ENCODE data around the gene RENBP. TPM values are rescaled to one million over a fixed set of nuclear protein-coding genes. Genes with fewer than 3 reads are reported as not detected.

RENBP gene
- total RNA-seq, 2 donors from 2014 or later: 12.0 to 17.5 TPM

- Mint-ChIP-seq H3K27ac (no peak overlapping the region), H3K36me3 (ENCODE audit: low read depth) (no peaks in the 10 kb centered on the region), H3K4me3 (no peak overlapping the region), H3K9me3 (peaks cover 72% of the 10 kb centered on the region), H3K4me1 (peaks cover 5% of the 10 kb centered on the region), H3K27me3 (ENCODE audit: insufficient read depth) (no peaks in the 10 kb centered on the region)
- Histone ChIP-seq H3K4me1 (ENCODE audit: control insufficient read depth, insufficient read depth, low read length) (no peaks in the 10 kb centered on the region), H3K27me3 (ENCODE audit: control insufficient read depth, insufficient read depth, low read length, poor library complexity, severe bottlenecking) (no peaks in the 10 kb centered on the region), H3K9me3 (ENCODE audit: control insufficient read depth, low read length) (no peaks in the 10 kb centered on the region), H3K4me3 (ENCODE audit: low read length) (no peak overlapping the region), H3K27ac (ENCODE audit: low read depth, low read length) (no peak overlapping the region), H3K36me3 (ENCODE audit: control insufficient read depth, insufficient read depth, low read length) (no peaks in the 10 kb centered on the region), H3K9ac (ENCODE audit: extremely low read depth, low read length, poor library complexity, severe bottlenecking) (no peak overlapping the region)
- DNase-seq: no peak
- no peak for TF ChIP-seq CTCF (conservative IDR thresholded peaks at IDR 0.05)
Observed at GRCh38 chrX:153897899-153898298, 46.5 kb downstream of the RENBP start.

GRCh38 chrX:153889123-153889522, 55.3 kb downstream of the RENBP start:
- Mint-ChIP-seq H3K36me3 (ENCODE audit: low read depth) (no peaks in the 10 kb centered on the region), H3K4me3 (no peak overlapping the region), H3K27ac (no peak overlapping the region), H3K9me3 (peaks cover 67% of the 10 kb centered on the region), H3K27me3 (ENCODE audit: insufficient read depth) (peaks cover 24% of the 10 kb centered on the region), H3K4me1 (peaks cover 3% of the 10 kb centered on the region)
- WGBS, 2 experiments (ENCODE audit: insufficient coverage in 1 of 2, insufficient read length in 1 of 2): 90% methylated on average over 6 of the region's 6 CpGs; no CpG with 5 or more reads in 1 of the 2 experiments
- DNase-seq: no peak
- Histone ChIP-seq H3K9ac (ENCODE audit: extremely low read depth, low read length, poor library complexity, severe bottlenecking) (no peak overlapping the region), H3K36me3 (ENCODE audit: control insufficient read depth, insufficient read depth, low read length) (no peaks in the 10 kb centered on the region), H3K4me1 (ENCODE audit: control insufficient read depth, insufficient read depth, low read length) (peaks cover 3% of the 10 kb centered on the region), H3K9me3 (ENCODE audit: control insufficient read depth, low read length) (no peaks in the 10 kb centered on the region), H3K27me3 (ENCODE audit: control insufficient read depth, insufficient read depth, low read length, poor library complexity, severe bottlenecking) (peaks cover 17% of the 10 kb centered on the region), H3K4me3 (ENCODE audit: low read length) (no peak overlapping the region), H3K27ac (ENCODE audit: low read depth, low read length) (no peak overlapping the region)
- no peak for TF ChIP-seq CTCF (conservative IDR thresholded peaks at IDR 0.05)

- TF ChIP-seq CTCF (conservative IDR thresholded peaks at IDR 0.05): no peak
- Mint-ChIP-seq H3K27me3 (ENCODE audit: insufficient read depth) (peaks cover 24% of the 10 kb centered on the region), H3K9me3 (peaks cover 66% of the 10 kb centered on the region), H3K4me3 (no peak overlapping the region), H3K4me1 (peaks cover 3% of the 10 kb centered on the region), H3K36me3 (ENCODE audit: low read depth) (no peaks in the 10 kb centered on the region), H3K27ac (no peak overlapping the region)
- H3K27me3 ChIP-seq (ENCODE audit: control insufficient read depth, insufficient read depth, low read length, poor library complexity, severe bottlenecking): peaks cover 17% of the 10 kb centered on the region
- H3K4me1 ChIP-seq (ENCODE audit: control insufficient read depth, insufficient read depth, low read length): peaks cover 3% of the 10 kb centered on the region
- H3K4me3 ChIP-seq (ENCODE audit: low read length): no peak overlapping the region
- no peaks in the 10 kb centered on the region for H3K36me3 ChIP-seq (ENCODE audit: control insufficient read depth, insufficient read depth, low read length)
- peak; percentile 15 for DNase-seq
- H3K9ac ChIP-seq (ENCODE audit: extremely low read depth, low read length, poor library complexity, severe bottlenecking): no peak overlapping the region
- H3K27ac ChIP-seq (ENCODE audit: low read depth, low read length): no peak overlapping the region
- WGBS, 2 experiments (ENCODE audit: insufficient coverage in 1 of 2, insufficient read length in 1 of 2): 84 to 91% methylated on average over 2 to 4 of the region's 6 CpGs
- H3K9me3 ChIP-seq (ENCODE audit: control insufficient read depth, low read length): no peaks in the 10 kb centered on the region
Observed at GRCh38 chrX:153888344-153888743, 56.1 kb downstream of the RENBP start.
